PC-3 (cell line): ENCODE results near the gene DHX38.

Source experiments
- EZH2 ChIP-seq: fragments of 300-600 bp; sonication (generic); IDR thresholded peaks from one replicate; pipeline ENCODE4 v1.6.1; 2017; ENCODE audit warnings: antibody characterized with exemption, mild to moderate bottlenecking, low read length; ENCODE audit not compliant: unreplicated experiment
- EZH2phosphoT487 ChIP-seq: fragments of 300-600 bp; sonication (generic); IDR thresholded peaks from 2 replicates; pipeline ENCODE4 v1.6.1; 2018; ENCODE audit warnings: mild to moderate bottlenecking, antibody characterized with exemption, low read length, borderline replicate concordance
- TF ChIP-seq, protein P1 (sequence below): fragments of 300-600 bp; sonication (generic); conservative IDR thresholded peaks from 2 replicates; pipeline ENCODE4 v1.5.1; 2017; ENCODE audit warnings: antibody characterized with exemption, low read depth, mild to moderate bottlenecking, low read length

DNA sequence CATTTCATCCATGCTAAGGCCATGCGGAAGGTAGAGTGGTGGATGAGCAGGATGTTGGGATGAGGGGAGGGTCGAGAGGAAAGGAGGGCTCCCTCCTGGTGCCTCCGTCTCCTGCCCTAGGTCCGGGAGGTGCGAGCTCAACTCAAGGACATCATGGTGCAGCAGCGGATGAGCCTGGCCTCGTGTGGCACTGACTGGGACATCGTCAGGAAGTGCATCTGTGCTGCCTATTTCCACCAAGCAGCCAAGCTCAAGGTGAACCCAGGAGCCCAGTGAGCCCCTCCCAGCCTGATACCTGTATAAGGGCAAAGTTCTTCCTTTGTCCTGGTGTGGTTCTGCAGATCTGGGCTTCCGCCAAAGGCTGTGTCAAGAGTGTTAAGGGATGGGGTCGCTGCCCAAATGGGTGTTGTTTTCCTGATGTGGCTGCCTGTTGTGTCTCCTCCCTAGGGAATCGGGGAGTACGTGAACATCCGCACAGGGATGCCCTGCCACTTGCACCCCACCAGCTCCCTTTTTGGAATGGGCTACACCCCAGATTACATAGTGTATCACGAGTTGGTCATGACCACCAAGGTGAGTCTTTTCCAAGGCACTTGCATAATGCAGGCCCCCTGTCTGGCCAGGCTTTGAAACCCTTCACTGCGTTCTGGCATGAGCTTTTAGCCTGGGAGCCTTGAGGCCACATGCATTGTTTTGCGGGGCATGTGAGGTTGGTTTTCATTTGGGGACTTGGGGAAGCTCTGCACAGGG is 14.9 kb downstream of the DHX38 start:
- TF ChIP-seq, protein P1, sequence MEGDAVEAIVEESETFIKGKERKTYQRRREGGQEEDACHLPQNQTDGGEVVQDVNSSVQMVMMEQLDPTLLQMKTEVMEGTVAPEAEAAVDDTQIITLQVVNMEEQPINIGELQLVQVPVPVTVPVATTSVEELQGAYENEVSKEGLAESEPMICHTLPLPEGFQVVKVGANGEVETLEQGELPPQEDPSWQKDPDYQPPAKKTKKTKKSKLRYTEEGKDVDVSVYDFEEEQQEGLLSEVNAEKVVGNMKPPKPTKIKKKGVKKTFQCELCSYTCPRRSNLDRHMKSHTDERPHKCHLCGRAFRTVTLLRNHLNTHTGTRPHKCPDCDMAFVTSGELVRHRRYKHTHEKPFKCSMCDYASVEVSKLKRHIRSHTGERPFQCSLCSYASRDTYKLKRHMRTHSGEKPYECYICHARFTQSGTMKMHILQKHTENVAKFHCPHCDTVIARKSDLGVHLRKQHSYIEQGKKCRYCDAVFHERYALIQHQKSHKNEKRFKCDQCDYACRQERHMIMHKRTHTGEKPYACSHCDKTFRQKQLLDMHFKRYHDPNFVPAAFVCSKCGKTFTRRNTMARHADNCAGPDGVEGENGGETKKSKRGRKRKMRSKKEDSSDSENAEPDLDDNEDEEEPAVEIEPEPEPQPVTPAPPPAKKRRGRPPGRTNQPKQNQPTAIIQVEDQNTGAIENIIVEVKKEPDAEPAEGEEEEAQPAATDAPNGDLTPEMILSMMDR: no peak
- no peak for TF ChIP-seq EZH2
- no peak for TF ChIP-seq EZH2phosphoT487
